ENCODE data around the gene USP31.

The USP31 gene

DNA sequence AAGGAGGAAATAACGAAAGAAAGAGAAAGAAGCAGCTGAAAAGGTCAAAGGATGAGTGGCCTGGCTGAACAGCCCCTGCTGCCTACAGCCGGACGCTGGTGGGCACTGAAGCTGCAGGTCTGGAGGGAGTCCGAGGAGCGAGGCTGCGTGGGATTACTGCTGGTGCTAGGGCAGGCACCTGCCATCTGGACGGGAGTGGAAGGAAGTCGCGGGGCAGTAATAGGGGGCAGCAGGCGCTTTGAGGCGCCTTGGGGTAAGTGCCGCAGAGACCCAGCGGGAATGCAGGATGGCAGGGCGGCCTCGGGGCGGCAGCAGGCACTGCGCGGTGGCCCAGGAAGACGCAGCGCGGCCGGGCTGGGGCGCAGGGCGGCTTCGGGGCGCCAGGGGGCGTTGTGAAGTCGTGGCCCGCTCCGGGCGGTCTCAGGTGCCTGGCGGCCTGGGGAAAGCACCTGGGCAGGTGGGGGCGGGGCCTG lies 33.0 kb upstream of the USP31 start:
- DNase-seq (ENCODE audit: low read depth), result peak; percentile 65

DNA sequence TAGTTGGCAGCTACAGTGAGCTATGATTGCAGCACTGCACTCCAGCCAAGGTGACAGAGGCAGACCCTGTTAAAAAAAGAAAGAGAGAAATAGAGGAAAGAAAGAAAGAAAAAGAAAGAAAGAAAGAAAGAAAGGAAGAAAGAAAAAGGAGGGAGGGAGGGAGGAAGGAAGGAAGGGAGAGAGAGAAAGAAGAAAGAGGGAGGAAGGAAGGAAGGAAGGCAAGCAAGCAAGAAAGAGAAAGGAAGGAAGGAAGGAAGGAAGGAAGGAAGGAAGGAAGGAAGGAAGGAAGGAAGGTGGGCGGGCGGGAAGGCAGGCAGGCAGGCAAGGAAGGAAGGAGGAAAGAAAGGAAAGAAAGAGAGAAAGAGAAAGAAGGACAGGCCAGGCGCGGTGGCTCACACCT lies 32.3 kb upstream of the USP31 start:
- no peak for DNase-seq (ENCODE audit: low read depth)
- Histone ChIP-seq H3K4me3 (ENCODE audit: low read length) (no peak overlapping the region), H3K9me3 (ENCODE audit: control insufficient read depth, low read length) (no peaks in the 10 kb centered on the region), H3K36me3 (ENCODE audit: control insufficient read depth, insufficient read depth, low read length, severe bottlenecking) (no peaks in the 10 kb centered on the region), H3K27me3 (replicated peaks; ENCODE audit: control insufficient read depth, insufficient read depth, low read length) (peaks cover 68% of the 10 kb centered on the region), H3K4me1 (ENCODE audit: control insufficient read depth, insufficient read depth, low read length) (peaks cover 5% of the 10 kb centered on the region), H3K9ac (ENCODE audit: low read length) (no peak overlapping the region)

More for the DNA sequence above, 33.0 kb upstream of the USP31 start:
- Histone ChIP-seq H3K36me3 (ENCODE audit: control insufficient read depth, insufficient read depth, low read length, severe bottlenecking) (no peaks in the 10 kb centered on the region), H3K9me3 (ENCODE audit: control insufficient read depth, low read length) (no peaks in the 10 kb centered on the region), H3K4me3 (ENCODE audit: low read length) (no peak overlapping the region), H3K4me1 (ENCODE audit: control insufficient read depth, insufficient read depth, low read length) (peaks cover 5% of the 10 kb centered on the region), H3K9ac (ENCODE audit: low read length) (no peak overlapping the region), H3K27me3 (replicated peaks; ENCODE audit: control insufficient read depth, insufficient read depth, low read length) (peaks cover 69% of the 10 kb centered on the region)

DNA sequence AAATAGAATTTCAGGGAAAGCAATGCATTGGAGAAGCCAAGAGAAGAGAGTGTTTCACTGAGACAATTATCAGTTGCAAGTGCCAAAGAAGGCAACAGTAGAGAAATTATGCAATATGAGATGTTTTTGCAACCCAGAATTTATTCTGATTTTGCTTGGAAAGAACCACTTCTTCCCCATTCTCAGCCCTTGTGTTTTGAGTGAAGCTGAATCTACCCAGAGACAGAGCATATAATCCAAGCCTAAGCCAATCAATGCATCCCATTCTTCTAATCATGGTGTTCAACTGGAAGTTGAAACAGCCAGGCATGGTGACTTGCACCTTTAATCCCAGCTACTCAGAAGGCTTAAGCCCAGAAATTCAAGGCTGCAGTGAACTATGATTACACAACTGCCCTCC lies 26.4 kb upstream of the USP31 start:
- H3K4me3 ChIP-seq (ENCODE audit: low read length), result no peak overlapping the region
- H3K4me1 ChIP-seq (ENCODE audit: control insufficient read depth, insufficient read depth, low read length), result no peaks in the 10 kb centered on the region
- H3K27me3 ChIP-seq (replicated peaks; ENCODE audit: control insufficient read depth, insufficient read depth, low read length), result peaks cover 20% of the 10 kb centered on the region
- no peak overlapping the region for H3K9ac ChIP-seq (ENCODE audit: low read length)
- H3K9me3 ChIP-seq (ENCODE audit: control insufficient read depth, low read length), result no peaks in the 10 kb centered on the region
- no peaks in the 10 kb centered on the region for H3K36me3 ChIP-seq (ENCODE audit: control insufficient read depth, insufficient read depth, low read length, severe bottlenecking)
- DNase-seq (ENCODE audit: low read depth), result no peak

DNA sequence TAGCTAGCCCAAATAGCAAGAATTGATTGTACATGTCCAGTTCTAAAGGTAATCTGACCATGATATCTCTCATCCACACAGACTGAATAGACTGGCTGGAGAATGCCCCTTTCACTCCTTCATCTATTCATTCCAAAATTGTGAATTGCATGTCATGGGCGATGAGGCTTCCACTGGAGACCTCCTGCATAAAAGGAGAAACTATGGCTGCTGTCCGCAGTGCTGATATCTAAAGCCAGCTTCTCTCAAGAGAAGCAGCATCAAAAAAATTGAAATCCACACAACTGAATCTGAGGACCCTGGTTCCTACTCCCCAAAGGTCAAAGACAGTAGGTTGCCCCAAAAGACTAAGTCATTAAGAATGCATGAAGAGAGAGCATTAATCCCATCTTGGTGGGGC lies 25.4 kb upstream of the USP31 start:
- Histone ChIP-seq H3K4me1 (ENCODE audit: control insufficient read depth, insufficient read depth, low read length) (no peaks in the 10 kb centered on the region), H3K9me3 (ENCODE audit: control insufficient read depth, low read length) (no peaks in the 10 kb centered on the region), H3K27me3 (replicated peaks; ENCODE audit: control insufficient read depth, insufficient read depth, low read length) (peaks cover 20% of the 10 kb centered on the region), H3K9ac (ENCODE audit: low read length) (no peak overlapping the region), H3K36me3 (ENCODE audit: control insufficient read depth, insufficient read depth, low read length, severe bottlenecking) (no peaks in the 10 kb centered on the region), H3K4me3 (ENCODE audit: low read length) (no peak overlapping the region)
- DNase-seq (ENCODE audit: low read depth), result peak; percentile 37

DNA sequence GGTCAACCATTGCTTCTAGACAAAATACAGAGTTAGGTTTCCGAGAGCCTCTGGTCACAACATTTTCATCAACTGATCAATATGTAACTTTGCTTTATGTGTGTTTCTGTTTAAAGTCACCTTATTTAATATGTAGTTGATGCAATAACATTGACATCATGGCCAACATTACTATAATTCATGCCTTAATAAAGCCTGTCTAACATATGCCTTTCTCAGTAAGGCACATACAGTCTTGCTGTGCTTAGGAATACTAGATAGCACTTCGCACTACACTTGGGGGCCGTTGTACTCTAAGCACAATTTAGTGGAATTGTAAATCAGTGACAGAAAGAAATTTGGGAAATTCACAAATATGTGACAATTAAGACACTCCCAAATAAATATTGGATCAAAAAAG lies 23.7 kb upstream of the USP31 start:
- H3K9me3 ChIP-seq (ENCODE audit: control insufficient read depth, low read length), result no peaks in the 10 kb centered on the region
- H3K27me3 ChIP-seq (replicated peaks; ENCODE audit: control insufficient read depth, insufficient read depth, low read length), result peaks cover 6% of the 10 kb centered on the region
- no peak overlapping the region for H3K9ac ChIP-seq (ENCODE audit: low read length)
- no peaks in the 10 kb centered on the region for H3K4me1 ChIP-seq (ENCODE audit: control insufficient read depth, insufficient read depth, low read length)
- no peak for DNase-seq (ENCODE audit: low read depth)
- H3K4me3 ChIP-seq (ENCODE audit: low read length), result no peak overlapping the region
- H3K36me3 ChIP-seq (ENCODE audit: control insufficient read depth, insufficient read depth, low read length, severe bottlenecking), result no peaks in the 10 kb centered on the region

DNA sequence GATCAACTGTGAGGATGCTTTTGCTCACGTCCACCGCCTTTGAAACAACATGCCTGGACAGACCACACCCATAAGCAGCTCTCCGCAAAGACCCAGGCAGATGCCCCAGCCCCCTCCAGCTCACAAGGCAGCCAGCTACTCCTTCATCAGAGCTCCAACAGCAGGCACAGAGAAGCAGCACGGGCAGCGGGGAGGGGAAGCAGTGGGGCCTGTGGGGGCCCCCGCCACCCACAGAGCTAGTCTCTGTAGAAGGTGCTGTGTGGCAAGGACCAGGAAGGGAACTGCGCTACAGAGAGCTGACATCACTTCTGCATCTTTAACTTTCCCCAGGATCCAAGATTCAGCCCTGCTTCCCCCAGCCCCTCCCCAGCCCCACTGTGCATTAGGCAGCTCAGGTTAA lies 23.3 kb upstream of the USP31 start:
- no peak for DNase-seq (ENCODE audit: low read depth)
- Histone ChIP-seq H3K4me1 (ENCODE audit: control insufficient read depth, insufficient read depth, low read length) (no peaks in the 10 kb centered on the region), H3K4me3 (ENCODE audit: low read length) (no peak overlapping the region)

DNA sequence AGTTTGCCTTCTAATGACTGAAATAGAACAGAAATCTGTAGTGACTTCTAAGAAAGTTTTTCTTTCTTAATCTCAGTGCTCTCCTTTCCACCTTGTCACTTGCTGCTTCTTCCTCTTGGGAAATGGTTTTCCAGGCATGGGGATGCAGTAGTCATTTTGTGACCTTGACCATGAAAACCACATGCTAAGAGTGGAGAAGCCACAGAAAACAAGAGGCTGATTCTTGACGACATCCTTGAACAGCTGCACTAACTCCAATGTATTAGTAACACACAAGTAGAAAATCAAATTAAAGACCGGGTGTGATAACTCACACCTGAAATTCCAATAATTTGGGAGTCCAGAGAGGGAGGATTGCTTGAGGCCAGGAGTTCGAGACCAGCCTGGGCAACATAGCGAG lies 15.5 kb upstream of the USP31 start:
- H3K36me3 ChIP-seq (ENCODE audit: control insufficient read depth, insufficient read depth, low read length, severe bottlenecking), result no peaks in the 10 kb centered on the region
- no peak overlapping the region for H3K9ac ChIP-seq (ENCODE audit: low read length)
- no peak overlapping the region for H3K4me3 ChIP-seq (ENCODE audit: low read length)
- H3K4me1 ChIP-seq (ENCODE audit: control insufficient read depth, insufficient read depth, low read length), result no peaks in the 10 kb centered on the region
- no peak for DNase-seq (ENCODE audit: low read depth)
- H3K27me3 ChIP-seq (replicated peaks; ENCODE audit: control insufficient read depth, insufficient read depth, low read length), result no peaks in the 10 kb centered on the region
- H3K9me3 ChIP-seq (ENCODE audit: control insufficient read depth, low read length), result peaks cover 3% of the 10 kb centered on the region

More for the DNA sequence above, 23.3 kb upstream of the USP31 start:
- Histone ChIP-seq H3K27me3 (replicated peaks; ENCODE audit: control insufficient read depth, insufficient read depth, low read length) (peaks cover 4% of the 10 kb centered on the region), H3K9me3 (ENCODE audit: control insufficient read depth, low read length) (no peaks in the 10 kb centered on the region), H3K36me3 (ENCODE audit: control insufficient read depth, insufficient read depth, low read length, severe bottlenecking) (no peaks in the 10 kb centered on the region), H3K9ac (ENCODE audit: low read length) (no peak overlapping the region)

DNA sequence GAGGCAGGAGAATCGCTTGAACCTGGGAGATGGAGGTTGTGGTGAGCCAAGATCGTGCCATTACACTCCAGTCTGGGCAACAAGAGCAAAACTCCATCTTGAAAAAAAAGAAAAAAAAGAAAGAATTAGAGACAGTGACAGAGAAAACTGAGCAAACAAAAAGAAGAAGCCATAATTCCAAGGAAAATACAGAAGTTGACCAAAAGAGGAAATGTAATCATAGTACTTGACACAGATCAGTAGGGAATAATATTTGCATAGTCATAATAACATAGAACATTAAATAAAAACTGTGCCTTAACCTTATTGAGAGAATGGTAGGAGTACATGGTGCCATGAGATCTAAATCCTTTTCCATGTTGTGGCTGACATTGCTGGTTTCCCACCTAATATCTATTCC lies 14.7 kb upstream of the USP31 start:
- Histone ChIP-seq H3K9me3 (ENCODE audit: control insufficient read depth, low read length) (peaks cover 3% of the 10 kb centered on the region), H3K4me1 (ENCODE audit: control insufficient read depth, insufficient read depth, low read length) (no peaks in the 10 kb centered on the region), H3K36me3 (ENCODE audit: control insufficient read depth, insufficient read depth, low read length, severe bottlenecking) (no peaks in the 10 kb centered on the region), H3K27me3 (replicated peaks; ENCODE audit: control insufficient read depth, insufficient read depth, low read length) (no peaks in the 10 kb centered on the region), H3K9ac (ENCODE audit: low read length) (no peak overlapping the region), H3K4me3 (ENCODE audit: low read length) (no peak overlapping the region)
- no peak for DNase-seq (ENCODE audit: low read depth)

DNA sequence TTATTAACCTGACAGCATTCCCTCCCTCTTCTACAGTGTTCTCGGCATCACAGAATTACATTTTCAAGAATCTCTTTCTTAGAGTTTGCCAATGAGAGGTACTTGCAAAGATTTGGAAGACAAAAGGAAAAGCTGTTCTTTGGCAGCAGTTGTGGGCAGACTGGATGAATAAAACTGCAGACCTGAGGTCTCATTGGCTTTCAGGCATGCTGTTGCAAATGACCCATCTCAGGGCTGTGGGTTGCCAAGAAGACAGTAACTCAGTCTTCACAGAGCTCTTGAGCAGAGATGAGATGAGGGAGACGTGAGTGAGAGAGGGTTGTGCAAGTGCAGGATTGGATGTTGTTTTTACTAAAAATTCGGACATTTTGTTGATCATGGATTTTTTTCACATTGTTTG lies 11.3 kb upstream of the USP31 start:
- H3K9ac ChIP-seq (ENCODE audit: low read length), result no peak overlapping the region
- no peak overlapping the region for H3K4me3 ChIP-seq (ENCODE audit: low read length)
- no peaks in the 10 kb centered on the region for H3K36me3 ChIP-seq (ENCODE audit: control insufficient read depth, insufficient read depth, low read length, severe bottlenecking)
- peaks cover 3% of the 10 kb centered on the region for H3K9me3 ChIP-seq (ENCODE audit: control insufficient read depth, low read length)
- no peak for DNase-seq (ENCODE audit: low read depth)
- no peaks in the 10 kb centered on the region for H3K4me1 ChIP-seq (ENCODE audit: control insufficient read depth, insufficient read depth, low read length)
- peaks cover 4% of the 10 kb centered on the region for H3K27me3 ChIP-seq (replicated peaks; ENCODE audit: control insufficient read depth, insufficient read depth, low read length)

DNA sequence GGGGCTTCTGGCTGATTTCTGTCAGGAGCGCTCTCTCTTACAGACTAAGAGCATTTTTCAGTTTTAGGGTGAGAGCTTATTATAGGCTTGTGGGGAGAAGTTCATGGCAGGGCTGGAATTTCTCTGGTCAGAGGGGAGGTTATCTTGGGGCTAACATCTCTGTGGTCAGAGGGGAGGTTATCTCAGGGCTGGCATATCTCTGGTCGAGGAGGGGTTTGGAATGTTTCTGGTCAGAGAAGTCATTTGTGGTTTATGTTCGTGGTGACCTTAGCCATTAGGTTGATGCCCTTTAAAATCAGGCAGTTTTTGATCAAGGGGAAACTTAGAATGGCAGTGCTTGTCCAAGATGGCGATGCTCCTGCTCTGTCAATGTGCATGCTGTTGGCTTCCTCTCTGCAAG lies 10.8 kb upstream of the USP31 start:
- no peaks in the 10 kb centered on the region for H3K4me1 ChIP-seq (ENCODE audit: control insufficient read depth, insufficient read depth, low read length)
- H3K4me3 ChIP-seq (ENCODE audit: low read length), result no peak overlapping the region
- no peak for DNase-seq (ENCODE audit: low read depth)
- H3K9ac ChIP-seq (ENCODE audit: low read length), result no peak overlapping the region
- no peaks in the 10 kb centered on the region for H3K36me3 ChIP-seq (ENCODE audit: control insufficient read depth, insufficient read depth, low read length, severe bottlenecking)
- H3K9me3 ChIP-seq (ENCODE audit: control insufficient read depth, low read length), result peaks cover 1% of the 10 kb centered on the region
- H3K27me3 ChIP-seq (replicated peaks; ENCODE audit: control insufficient read depth, insufficient read depth, low read length), result peaks cover 6% of the 10 kb centered on the region

DNA sequence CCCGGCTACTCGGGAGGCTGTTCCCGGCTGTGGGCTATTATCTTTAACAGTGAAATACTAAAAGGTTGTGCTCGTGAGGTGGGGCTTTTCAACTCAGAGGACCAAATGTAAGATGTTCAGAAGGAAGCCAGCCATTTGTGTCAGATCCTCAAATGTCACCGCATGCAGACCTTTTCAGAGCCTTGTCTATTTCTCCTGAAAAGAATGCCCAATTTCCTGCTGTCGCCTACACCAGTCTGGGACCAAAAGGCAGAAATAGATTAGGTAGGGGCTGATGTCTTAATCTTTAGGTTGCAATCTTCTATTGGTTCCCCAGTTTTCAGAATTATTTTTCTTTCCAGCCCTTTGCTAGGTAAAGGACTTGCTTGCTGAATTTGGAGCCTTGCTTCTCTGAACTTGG lies 8.9 kb upstream of the USP31 start:
- no peaks in the 10 kb centered on the region for H3K4me1 ChIP-seq (ENCODE audit: control insufficient read depth, insufficient read depth, low read length)
- no peaks in the 10 kb centered on the region for H3K9me3 ChIP-seq (ENCODE audit: control insufficient read depth, low read length)
- DNase-seq (ENCODE audit: low read depth), result no peak
- no peak overlapping the region for H3K4me3 ChIP-seq (ENCODE audit: low read length)
- H3K27me3 ChIP-seq (replicated peaks; ENCODE audit: control insufficient read depth, insufficient read depth, low read length), result peaks cover 7% of the 10 kb centered on the region
- no peak overlapping the region for H3K9ac ChIP-seq (ENCODE audit: low read length)
- no peaks in the 10 kb centered on the region for H3K36me3 ChIP-seq (ENCODE audit: control insufficient read depth, insufficient read depth, low read length, severe bottlenecking)

DNA sequence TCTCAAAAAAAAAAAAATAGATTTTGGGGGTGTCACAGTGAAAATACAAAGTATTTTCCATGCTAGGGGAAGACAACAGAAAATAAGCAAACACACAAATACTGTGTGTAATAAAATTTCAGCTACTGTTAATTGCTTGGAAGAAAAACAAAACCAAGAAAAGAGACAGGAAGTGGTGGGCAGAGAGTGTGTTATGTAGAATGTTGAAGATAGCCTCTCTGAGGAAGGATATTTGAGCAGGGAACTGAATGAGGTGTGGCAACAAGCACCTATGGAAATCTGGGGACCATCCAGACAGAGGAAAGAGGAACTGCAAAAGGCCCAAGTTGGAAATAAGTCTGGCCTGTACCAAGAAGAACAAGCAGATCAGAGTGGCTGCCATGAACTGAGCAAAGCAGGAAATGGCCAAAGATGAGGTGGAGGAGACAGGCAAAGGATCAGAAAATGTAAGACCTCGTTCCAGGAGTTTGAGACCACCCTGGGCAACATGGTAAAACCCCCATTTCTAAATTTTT lies 7.8 kb upstream of the USP31 start:
- no peaks in the 10 kb centered on the region for H3K4me1 ChIP-seq (ENCODE audit: control insufficient read depth, insufficient read depth, low read length)
- no peak overlapping the region for H3K9ac ChIP-seq (ENCODE audit: low read length)
- DNase-seq (ENCODE audit: low read depth), result no peak
- H3K4me3 ChIP-seq (ENCODE audit: low read length), result no peak overlapping the region
- H3K9me3 ChIP-seq (ENCODE audit: control insufficient read depth, low read length), result no peaks in the 10 kb centered on the region
- peaks cover 9% of the 10 kb centered on the region for H3K27me3 ChIP-seq (replicated peaks; ENCODE audit: control insufficient read depth, insufficient read depth, low read length)
- no peaks in the 10 kb centered on the region for H3K36me3 ChIP-seq (ENCODE audit: control insufficient read depth, insufficient read depth, low read length, severe bottlenecking)

Measured in adipocyte (in vitro differentiated cells).